HEK293T (cell line): ENCODE data around the gene CMTM4.

Experiments
- ARNT ChIP-seq: fragments of 450-650 bp; IDR thresholded peaks from 2 replicates; pipeline ENCODE4 v1.6.1; 2017; ENCODE audit warnings: mild to moderate bottlenecking
- BHLHE40 ChIP-seq: fragments of 450-650 bp; IDR thresholded peaks from 2 replicates; pipeline ENCODE4 v1.6.1; 2016; ENCODE audit warnings: mild to moderate bottlenecking, moderate library complexity, borderline replicate concordance
- CTBP1 ChIP-seq: fragments of 450-650 bp; IDR thresholded peaks from 2 replicates; pipeline ENCODE4 v1.6.1; 2016; ENCODE audit warnings: borderline replicate concordance
- ELF4 ChIP-seq: fragments of 450-650 bp; IDR thresholded peaks from 2 replicates; pipeline ENCODE4 v1.6.1; 2017; ENCODE audit warnings: antibody characterized with exemption
- FOXA1 ChIP-seq: fragments of 450-650 bp; IDR thresholded peaks from 2 replicates; pipeline ENCODE4 v1.6.1; 2016; ENCODE audit warnings: mild to moderate bottlenecking
- FOXK2 ChIP-seq: fragments of 450-650 bp; IDR thresholded peaks from 2 replicates; pipeline ENCODE4 v1.6.1; 2016; ENCODE audit warnings: mild to moderate bottlenecking
- FOXM1 ChIP-seq: fragments of 450-650 bp; IDR thresholded peaks from 2 replicates; pipeline ENCODE4 v1.6.1; 2017; ENCODE audit warnings: mild to moderate bottlenecking, borderline replicate concordance
- HDGF ChIP-seq: fragments of 450-650 bp; IDR thresholded peaks from 2 replicates; pipeline ENCODE4 v1.6.1; 2017; ENCODE audit warnings: antibody characterized with exemption, borderline replicate concordance
- L3MBTL2 ChIP-seq: fragments of 450-650 bp; conservative IDR thresholded peaks from 2 replicates; pipeline ENCODE4 v1.6.1; 2016; ENCODE audit warnings: mild to moderate bottlenecking
- NFRKB ChIP-seq: fragments of 450-650 bp; IDR thresholded peaks from 2 replicates; pipeline ENCODE4 v1.6.1; 2016; ENCODE audit warnings: mild to moderate bottlenecking, moderate library complexity
- SP1 ChIP-seq: fragments of 450-650 bp; IDR thresholded peaks from 2 replicates; pipeline ENCODE4 v1.6.1; 2017
- SUZ12 ChIP-seq: fragments of 450-650 bp; IDR thresholded peaks from 2 replicates; pipeline ENCODE4 v1.6.1; 2016; ENCODE audit warnings: mild to moderate bottlenecking
- TARDBP ChIP-seq: fragments of 450-650 bp; IDR thresholded peaks from 2 replicates; pipeline ENCODE4 v1.6.1; 2016
- ZNF384 ChIP-seq: fragments of 450-650 bp; IDR thresholded peaks from 2 replicates; pipeline ENCODE4 v1.6.1; 2016

DNA sequence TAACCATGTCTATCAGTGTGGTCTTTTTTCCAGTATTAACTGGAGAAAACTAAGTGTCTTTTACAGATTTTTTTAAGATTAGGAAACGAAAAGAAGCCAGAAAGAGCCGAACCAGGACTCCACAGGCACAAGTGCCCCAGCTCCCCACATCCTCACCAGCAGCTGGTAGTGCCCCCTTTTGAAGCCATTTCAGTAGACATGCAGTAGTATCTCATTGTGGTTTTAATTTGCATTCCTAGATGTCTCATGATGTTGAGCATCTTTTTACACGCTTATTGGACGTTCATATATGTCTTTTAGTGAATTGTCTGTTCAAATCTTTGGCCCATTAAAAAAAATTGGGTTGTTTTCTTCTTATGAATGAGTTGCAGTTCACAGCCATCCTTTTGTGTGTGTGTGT, 96.8 kb downstream of the CMTM4 start:
- TF ChIP-seq FOXA1: no peak
- TF ChIP-seq SUZ12: no peak
- no peak for TF ChIP-seq FOXM1
- no peak for TF ChIP-seq HDGF
- TF ChIP-seq BHLHE40: no peak
- no peak for TF ChIP-seq ELF4
- no peak for TF ChIP-seq SP1
- TF ChIP-seq NFRKB: no peak
- no peak for TF ChIP-seq CTBP1
- no peak for TF ChIP-seq L3MBTL2
- no peak for TF ChIP-seq FOXK2
- no peak for TF ChIP-seq ZNF384
- TF ChIP-seq TARDBP: no peak
- no peak for TF ChIP-seq ARNT
